HG02852 (cell line): ENCODE results near the gene PROM1.
A peak's percentile ranks its signal among the peaks of the same experiment; 100 is the strongest.

Source experiments
- ATAC-seq: cut with Tn5 transposase; IDR thresholded peaks from one replicate; pipeline ENCODE4 v1.9.1; 2021; ENCODE audit warnings: mild to moderate bottlenecking, moderate library complexity; ENCODE audit not compliant: unreplicated experiment

PROM1 gene

DNA sequence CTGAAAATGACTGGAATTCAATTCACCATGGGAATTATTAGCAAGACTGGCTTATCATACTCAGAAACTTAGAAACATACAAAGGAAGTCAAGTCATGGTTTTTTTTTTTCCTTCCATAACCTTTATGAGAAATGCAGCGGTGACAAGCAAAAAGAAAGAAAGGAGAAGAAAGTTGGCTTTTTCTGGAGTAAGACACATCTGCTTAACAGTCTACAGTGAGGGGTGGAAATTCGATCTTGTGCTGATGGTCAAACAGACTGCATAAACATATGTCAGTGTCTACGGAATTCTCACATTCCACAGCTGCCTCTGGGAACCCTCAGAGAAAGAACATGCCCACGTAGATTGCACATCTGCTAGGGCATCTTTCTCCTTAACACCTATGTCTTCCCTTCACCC is 54.6 kb downstream of the PROM1 start:
- no peak for ATAC-seq

DNA sequence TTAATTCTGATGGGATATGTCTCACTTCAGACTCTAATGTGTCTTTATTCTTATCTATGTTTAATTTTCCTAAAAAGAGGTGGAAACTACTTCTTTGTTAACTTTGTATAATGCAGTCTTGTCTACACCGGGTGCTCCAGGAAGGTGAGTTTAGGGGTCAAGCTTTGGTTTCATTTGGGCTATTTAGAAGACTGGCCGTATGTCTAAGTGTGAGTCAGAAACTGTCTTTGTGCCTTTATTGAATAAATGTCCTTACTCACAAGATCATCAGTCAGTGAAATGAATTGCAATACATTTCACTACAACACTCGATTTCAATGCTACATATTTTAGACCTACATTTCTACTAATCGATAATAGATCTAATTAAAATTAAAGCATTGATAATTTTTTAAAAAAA is 56.2 kb downstream of the PROM1 start:
- no peak for ATAC-seq

- ATAC-seq, result no peak
Observed at GRCh38 chr4:16027114-16027513, 56.7 kb downstream of the PROM1 start.

DNA sequence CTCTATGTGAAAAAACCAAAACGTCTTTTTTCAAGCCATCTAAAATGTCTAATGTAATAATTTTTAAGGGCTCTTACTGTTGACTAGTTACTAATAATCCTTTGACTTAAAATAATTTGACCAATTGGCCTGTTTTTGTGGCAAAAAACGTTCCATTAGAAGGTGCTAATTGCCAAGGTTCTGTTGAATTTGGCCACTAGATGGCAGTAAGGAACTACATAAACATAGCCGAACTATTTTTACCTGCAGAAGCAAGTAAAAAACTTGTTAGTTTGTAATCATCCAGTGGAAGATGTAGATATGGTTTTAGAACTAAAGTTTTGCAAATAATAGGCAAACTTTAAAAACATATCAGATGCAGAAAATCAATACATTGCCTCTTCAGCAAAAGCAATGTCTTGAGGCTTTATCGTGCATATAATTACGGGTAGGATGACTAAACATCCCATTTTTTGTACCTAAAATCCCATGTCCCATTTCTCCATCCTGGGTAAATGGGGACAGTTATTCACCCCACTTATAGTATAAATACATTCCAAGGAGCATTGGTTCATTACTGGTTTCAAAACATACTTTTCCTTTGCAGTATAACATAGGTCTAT is 57.6 kb downstream of the PROM1 start:
- ATAC-seq, result no peak

GRCh38 chr4:16025268-16025667 is 58.6 kb downstream of the PROM1 start:
- no peak for ATAC-seq

- ATAC-seq, result no peak
Observed at GRCh38 chr4:16023776-16024408, 59.9 kb downstream of the PROM1 start.

DNA sequence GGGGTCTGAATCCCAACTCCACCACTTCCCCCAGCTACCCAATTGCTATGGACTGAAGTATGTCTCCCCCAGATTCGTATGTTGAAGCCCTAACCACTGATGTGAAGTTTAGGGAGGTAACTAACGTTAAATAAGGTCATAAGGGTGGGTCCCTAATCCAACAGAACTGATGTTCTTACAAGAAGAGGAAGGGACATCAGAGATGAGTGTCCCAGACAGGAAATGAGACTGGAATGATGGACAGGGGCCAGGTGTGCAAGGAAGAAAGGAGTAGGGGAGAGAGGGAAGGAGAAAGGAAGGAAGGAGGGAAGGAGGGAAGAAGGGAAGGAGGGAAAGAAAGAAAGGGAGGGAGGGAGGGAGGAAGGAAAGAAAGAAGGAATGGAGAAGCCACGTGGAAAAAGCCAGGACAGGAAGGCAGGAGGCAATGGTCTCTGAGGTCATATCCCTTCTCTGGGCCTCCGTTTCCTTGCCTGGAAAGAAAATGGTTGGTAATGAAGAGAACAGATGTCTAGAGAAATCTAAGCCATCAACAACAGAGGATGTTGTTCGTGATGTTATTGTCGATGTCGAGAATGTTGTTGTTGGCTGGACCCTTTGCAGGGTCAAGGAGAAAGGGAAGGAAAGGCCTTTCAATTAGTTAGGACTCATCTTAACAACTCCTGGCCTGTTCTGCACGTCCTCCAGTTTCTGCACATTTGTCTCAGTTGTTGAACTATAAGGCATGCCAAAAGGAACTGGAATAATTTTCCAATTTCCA is 61.8 kb downstream of the PROM1 start:
- no peak for ATAC-seq

DNA sequence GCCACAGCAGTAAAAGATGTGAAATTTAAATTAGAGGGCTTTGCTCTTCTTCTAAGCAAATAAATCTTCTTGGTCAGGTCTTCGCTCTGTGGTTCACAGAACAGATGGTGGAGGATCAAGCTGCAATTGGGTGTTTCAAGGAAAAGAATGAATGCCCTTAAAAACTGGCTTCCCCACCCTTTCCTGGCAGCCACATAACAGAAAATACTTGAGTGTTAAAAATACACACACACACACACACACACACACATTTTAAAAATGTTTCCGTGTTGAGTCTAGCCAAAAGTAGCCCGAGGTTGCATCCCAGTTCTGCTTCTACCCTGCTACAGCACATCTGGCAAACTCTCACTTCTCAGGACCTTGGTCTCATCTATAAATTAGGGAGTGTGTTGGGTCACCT is 64.2 kb downstream of the PROM1 start:
- no peak for ATAC-seq

DNA sequence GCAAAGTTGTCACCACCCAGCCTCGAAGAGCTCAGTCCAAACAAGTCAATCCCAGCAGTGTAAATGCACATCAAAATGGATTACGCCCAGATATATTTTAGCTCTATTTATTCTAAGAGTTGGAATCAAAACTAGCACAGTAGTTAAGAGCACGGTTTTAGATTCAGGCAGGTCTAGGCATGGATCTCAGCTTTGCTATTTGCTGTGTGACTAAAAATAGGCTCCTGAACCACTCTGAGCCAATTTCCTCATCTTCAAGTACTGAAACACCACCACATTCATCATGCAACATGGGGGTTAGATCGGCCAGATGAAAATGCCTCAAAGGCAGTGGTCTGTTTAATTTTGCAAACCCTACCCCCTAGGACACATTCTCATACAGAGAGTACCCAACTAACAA is 65.0 kb downstream of the PROM1 start:
- no peak for ATAC-seq

DNA sequence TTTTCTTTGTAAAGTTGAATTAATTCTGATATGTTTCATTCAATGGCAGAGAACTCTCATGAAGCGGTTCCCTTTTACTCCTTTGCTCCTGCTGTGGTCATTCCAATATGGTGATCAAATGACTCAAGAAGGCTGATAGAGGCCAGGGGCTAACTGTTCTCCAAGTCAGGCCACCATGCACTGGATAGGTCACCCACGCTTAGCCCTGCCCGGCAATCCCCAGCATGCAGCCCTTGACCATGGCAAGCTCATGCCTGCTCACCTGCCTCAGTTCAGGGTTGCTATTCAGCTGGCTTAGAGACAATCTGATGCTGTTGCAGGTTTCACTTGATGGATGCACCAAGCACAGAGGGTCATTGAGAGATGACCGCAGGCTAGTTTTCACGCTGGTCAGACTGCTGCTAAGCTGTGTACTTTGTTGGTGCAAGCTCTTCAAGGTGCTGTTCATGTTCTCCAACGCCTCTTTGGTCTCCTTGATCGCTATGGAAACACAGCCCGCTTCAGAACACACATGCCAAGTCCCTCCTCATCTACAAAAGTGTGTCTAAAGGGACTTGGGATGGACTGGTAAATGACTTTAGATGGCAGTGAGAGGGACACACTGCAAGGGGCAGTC is 65.7 kb downstream of the PROM1 start:
- no peak for ATAC-seq

GRCh38 chr4:16016536-16016935 is 67.3 kb downstream of the PROM1 start:
- no peak for ATAC-seq

- no peak for ATAC-seq
Observed at GRCh38 chr4:16011173-16011572, 72.7 kb downstream of the PROM1 start.

DNA sequence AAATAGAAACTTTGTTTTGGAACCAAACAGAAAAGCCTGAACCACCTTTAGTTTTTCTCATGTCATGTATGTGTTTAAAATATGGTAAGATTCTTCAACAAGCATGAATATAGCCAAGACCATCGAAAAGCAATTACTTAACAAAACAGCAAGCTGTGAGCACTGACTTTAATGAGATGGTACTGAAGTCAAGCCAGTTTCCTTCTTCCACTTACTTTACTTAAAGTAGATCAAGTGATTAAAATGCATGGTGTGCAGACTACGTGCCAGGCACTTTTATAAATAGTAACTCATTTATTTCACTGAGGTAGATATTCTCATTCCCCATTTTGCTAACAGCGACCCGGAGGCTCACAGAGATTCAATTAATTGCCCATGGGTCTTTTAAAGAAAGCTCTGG is 74.7 kb downstream of the PROM1 start:
- ATAC-seq, result no peak

DNA sequence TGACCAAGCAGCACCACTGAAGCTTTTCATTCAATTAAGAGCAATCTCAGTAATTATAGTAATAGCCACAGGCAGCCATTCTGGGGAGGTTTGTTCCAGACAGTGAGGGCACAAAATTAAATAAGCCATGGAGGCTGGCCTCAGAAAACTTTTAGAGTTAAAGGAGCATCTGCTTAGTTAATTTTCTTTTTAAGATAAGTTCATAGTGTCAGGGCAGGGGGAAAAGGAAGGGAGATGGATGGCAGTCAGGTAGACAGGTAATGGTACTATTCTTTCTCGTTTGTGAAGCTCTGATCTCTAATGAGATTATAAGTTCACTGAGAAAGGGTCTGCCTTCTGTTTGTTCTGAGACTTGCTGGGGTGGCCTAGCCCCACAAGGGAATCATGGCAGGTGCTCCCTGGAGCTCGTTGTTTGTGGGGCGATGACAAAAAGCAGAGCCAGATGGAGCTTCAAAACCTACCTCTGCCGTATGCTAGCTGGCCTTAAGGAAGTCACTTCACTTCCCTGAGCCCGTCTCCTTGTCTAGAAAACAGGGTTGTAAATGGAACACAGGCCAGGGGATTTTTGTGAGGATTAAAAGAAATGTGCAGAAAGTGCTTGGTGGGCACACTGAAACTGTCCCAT is 76.2 kb downstream of the PROM1 start:
- ATAC-seq, result no peak

GRCh38 chr4:16006771-16007446 is 76.9 kb downstream of the PROM1 start:
- no peak for ATAC-seq

DNA sequence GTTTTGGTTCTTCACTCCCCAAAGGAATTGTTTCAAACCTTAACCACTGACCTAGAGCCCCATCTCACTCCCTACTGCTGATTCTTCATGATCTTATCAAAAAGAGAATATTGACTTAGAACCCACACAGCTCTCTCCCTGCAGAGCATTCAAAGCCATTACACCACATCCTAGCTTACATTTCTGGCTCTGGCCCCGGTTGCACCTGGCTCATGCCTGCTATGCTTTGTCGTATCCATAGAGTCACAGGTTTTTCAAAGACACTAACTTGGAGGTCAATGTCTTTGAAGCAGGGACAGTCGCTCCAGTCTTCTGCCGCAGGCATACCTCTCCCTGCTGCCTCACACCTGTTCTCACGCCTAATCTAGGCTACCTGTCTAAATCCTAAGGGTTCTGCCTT is 78.1 kb downstream of the PROM1 start:
- ATAC-seq, result no peak

GRCh38 chr4:16001484-16001858 is 82.4 kb downstream of the PROM1 start:
- peak; percentile 92 for ATAC-seq

GRCh38 chr4:16000708-16001483 is 82.9 kb downstream of the PROM1 start:
- ATAC-seq, result no peak

DNA sequence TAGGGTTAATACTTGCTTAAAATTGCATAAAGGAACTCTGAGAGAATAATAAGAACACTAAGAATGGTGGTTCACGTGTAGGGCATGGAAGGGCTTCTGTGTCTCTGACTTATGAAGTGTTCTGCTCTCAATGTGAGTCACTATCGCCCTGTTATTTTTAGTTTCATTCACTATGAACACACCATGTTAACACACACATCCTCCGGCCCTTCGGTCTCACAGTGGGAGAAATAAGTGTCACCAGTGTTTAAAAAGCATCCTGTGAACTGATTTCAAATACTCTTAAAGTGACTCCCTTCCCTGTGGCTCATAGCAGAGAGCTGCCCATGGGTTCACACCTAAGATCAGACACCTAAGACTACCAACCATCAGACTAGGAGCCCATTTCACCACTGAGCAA is 87.0 kb downstream of the PROM1 start:
- ATAC-seq, result peak; percentile 71

DNA sequence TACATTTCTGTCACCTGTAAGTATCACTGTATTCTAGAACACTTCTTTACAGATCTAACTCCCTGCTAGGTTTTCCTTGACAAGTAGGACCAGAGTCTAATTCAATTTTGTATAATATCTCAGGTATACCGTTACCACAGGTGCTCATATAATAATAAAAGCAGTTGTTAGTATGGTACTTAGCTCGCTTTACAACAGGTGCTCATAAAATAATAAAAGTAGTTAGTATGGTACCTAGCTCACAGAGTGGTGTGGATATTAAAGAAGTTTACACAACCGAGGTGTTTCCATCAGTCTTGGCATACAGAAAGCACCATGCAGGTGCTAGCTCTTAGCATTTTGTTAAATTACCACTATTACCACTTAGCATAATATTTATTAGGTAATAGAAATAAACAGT is 88.0 kb downstream of the PROM1 start:
- ATAC-seq, result no peak
